ENCODE data around the gene LY6G6C.

Gene LY6G6C

GRCh38 chr6:31702819-31703716 is 18.5 kb downstream of the LY6G6C start, which contains the start of gene ABHD16A:
TSS of gene ABHD16A (minus strand) at chr6:31703324. CDS start at chr6:31703281, 43 bp downstream.
- DNase-seq: peak; percentile 98

GRCh38 chr6:31702405-31702818 is 19.1 kb downstream of the LY6G6C start:
- DNase-seq: no peak

GRCh38 chr6:31701666-31702404 is 19.7 kb downstream of the LY6G6C start:
- peak; percentile 67 for DNase-seq

- DNase-seq: no peak
Observed at GRCh38 chr6:31700740-31701401, 20.7 kb downstream of the LY6G6C start.

- DNase-seq: no peak
Observed at GRCh38 chr6:31697555-31697954, 24.0 kb downstream of the LY6G6C start.

GRCh38 chr6:31693535-31693934 is 28.0 kb downstream of the LY6G6C start:
- DNase-seq: no peak

- no peak for DNase-seq
Observed at GRCh38 chr6:31692886-31693285, 28.7 kb downstream of the LY6G6C start.

GRCh38 chr6:31692353-31692752 is 29.2 kb downstream of the LY6G6C start:
- no peak for DNase-seq

- DNase-seq: no peak
Observed at GRCh38 chr6:31691564-31692108, 29.9 kb downstream of the LY6G6C start.

- no peak for DNase-seq
Observed at GRCh38 chr6:31691078-31691463, 30.5 kb downstream of the LY6G6C start.

GRCh38 chr6:31690231-31691077 is 31.1 kb downstream of the LY6G6C start:
- DNase-seq: peak; percentile 82

GRCh38 chr6:31689249-31690110 is 32.1 kb downstream of the LY6G6C start:
- DNase-seq: peak; percentile 23

GRCh38 chr6:31687860-31688693 is 33.5 kb downstream of the LY6G6C start:
- no peak for DNase-seq

- DNase-seq: no peak
Observed at GRCh38 chr6:31687321-31687720, 34.2 kb downstream of the LY6G6C start.

GRCh38 chr6:31686483-31686882 is 35.1 kb downstream of the LY6G6C start:
- peak; percentile 76 for DNase-seq

- no peak for DNase-seq
Observed at GRCh38 chr6:31683591-31683990, 38.0 kb downstream of the LY6G6C start.

GRCh38 chr6:31681135-31681671 is 40.3 kb downstream of the LY6G6C start:
- DNase-seq: peak; percentile 49

- DNase-seq: peak; percentile 81
Observed at GRCh38 chr6:31680226-31681134, 41.1 kb downstream of the LY6G6C start, which contains the start of gene LY6G5C. TSS of gene LY6G5C (minus strand) at chr6:31681067. CDS start at chr6:31680373, 694 bp downstream.

- DNase-seq: no peak
Observed at GRCh38 chr6:31677955-31678354, 43.6 kb downstream of the LY6G6C start.

All from hematopoietic multipotent progenitor cell treated with erythropoietin and hydrocortisone succinate and interleukin-3 and kit ligand, for 8 days (in vitro differentiated cells).